Raji (cell line): Measurements from ENCODE around the gene ASPN.

Source experiments
- POLR2A ChIP-seq: IDR thresholded peaks from 2 replicates; pipeline ENCODE4 v1.6.1; 2011; ENCODE audit warnings: low read depth, low read length, control low read depth; ENCODE audit not compliant: insufficient read depth

ASPN gene

DNA sequence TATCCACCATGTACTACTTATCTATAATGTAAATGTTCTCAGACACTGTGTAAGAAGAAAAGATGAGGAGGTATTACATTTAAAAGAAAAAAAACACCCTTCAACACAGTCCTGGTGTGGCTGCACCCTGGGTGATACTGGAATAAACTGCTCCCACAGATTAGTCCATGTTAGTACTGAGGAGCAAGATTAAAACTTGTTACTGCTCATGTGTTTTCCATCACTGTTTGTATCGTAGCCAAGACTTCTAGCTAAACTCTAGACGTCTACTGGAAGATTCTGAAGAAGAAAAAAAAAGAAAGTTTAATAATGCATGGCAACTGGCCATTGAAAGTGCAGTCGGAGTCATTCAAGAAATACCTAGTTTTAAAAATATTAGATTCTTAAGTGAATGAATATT lies at the start of gene ASPN:
TSS of gene ASPN (minus strand) at position 178 of the 400 bp plus-strand sequence.
- no peak for TF ChIP-seq POLR2A

GRCh38 chr9:92530893-92531292 lies 48.6 kb upstream of the ASPN start:
- TF ChIP-seq POLR2A = no peak

DNA sequence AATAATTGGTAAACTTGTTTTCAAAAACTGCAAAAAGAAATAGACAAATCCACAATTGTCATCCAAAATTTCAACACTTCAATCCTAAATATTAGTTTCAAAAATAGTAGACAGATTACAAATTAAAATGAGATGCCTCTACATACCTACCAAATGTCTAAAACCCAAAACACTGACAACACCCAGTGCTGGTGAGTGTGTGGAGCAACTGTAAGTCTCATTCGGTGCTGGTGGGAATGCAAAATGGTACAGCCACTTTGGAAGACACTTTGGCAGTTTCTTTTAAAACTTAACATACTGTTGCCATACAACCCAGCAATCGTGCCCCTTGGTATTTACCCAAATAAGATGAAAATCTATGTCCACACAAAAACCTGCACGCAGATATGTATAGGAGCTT lies 46.8 kb upstream of the ASPN start:
- TF ChIP-seq POLR2A = no peak

GRCh38 chr9:92528522-92528849 lies 46.2 kb upstream of the ASPN start:
- no peak for TF ChIP-seq POLR2A

DNA sequence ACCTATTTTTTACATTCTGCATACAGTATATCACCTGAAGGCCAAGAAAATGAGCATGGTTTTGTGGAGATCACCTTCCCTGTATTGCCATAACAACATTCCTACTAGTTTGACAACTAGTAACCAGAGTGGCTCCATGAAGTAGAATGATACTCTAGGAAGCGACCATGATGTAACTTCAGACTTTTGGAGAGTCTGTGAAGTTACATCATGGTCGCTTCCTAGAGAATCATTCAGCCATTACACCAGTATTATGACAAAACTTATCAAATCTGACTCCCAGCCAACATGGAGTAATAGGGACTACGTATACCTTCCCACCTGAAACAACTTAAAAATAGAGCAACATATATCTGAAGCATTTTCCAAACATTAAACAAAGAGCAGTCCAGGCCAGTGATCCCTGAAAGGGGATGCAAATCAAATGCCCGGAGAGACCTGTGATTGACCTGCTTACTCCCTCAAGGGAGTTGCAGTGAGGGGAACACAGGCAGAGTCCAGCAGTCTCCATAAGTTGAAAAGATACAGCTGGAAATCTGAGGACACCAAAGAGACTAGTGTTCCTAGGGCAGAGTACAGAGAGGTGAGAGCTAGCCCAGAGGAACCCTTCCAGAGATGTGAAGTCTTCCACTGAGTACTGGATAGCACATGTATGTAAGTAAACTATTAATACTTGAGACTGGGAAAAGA lies 45.7 kb upstream of the ASPN start:
- TF ChIP-seq POLR2A = no peak

- TF ChIP-seq POLR2A = no peak
These were observed 45.1 kb upstream of the ASPN start for GRCh38 chr9:92527291-92527828.

GRCh38 chr9:92525306-92525705 lies 43.0 kb upstream of the ASPN start:
- no peak for TF ChIP-seq POLR2A

DNA sequence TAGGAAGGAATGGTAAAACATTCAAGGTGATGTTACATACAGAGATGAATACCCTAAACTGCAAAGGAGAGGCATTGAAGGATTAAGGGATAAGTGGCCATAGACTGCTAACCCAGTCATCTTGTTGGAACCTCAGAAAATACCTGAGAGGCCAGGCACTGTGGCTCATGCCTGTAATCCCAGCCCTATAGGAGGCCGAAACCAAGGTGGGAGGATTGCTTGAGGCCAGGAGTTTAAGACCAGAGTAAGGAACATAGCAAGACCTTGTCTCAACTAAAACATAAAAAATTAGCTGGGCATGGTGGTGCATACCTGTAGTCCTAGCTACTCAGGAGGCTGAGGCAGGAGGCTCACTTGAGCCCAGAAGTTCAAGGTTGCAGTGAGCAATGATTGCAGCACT lies 42.6 kb upstream of the ASPN start:
- no peak for TF ChIP-seq POLR2A

DNA sequence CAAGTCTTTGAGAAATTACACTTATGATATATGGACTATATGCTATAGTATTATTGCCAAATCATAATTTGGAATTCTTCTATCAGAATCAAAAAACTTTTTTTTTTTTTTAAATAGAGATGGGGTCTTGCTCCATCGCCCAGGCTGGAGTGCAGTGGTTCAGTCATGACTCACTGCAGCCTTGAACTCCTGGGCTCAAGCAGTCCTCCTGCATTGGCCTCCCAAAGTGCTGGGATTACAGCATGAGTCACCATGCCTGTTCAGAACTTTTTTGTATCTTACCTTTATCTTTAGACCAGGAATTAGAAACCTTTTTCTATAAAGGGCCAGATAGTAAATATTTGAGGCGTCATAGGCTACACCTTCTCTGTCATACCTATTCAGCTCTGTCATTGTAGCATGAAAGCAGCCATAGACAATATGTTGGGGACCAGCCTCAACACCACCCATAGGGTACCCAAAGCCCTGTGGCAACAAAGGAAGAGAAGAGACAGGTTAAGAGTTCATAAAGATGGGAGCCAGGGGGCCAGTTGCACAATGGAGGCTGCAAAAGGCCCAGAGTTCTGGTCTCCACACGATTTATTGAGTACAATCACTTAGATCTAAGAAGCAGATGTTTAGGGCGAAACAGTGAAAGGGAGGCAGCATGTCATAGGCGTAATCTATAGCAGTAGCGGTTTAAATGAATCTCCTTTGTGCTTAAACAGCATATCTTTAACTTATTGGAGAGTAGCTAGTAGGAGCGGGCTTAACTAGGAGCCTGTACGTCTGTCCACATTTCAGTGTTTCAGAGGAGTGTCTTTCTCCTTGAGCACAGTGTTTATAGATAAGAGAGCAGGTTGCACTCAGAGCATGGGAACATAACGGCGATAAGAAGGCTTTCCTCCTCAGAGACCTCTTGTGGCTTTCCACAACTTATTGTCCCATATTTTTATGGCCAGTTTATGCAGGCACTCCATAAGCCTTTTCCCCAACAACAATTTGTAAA lies 41.0 kb upstream of the ASPN start:
- no peak for TF ChIP-seq POLR2A

DNA sequence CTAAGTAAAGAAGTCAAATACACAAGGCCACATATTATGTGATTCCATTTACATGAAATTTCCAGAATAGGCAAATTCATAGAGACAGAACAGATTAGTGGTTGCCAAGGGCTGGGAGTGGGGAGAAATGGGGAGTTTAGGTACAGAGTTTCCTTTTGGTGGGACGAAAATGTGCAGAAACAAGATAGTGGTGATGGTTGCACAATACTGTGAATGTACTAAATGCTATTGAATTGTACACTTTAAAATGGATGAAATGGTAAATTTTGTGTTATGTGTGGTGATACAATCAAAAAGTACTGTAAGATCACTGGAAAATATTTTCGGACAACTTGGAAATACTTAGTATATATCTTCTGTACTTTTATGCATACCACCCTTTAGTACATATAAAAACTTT lies 38.5 kb upstream of the ASPN start:
- no peak for TF ChIP-seq POLR2A

DNA sequence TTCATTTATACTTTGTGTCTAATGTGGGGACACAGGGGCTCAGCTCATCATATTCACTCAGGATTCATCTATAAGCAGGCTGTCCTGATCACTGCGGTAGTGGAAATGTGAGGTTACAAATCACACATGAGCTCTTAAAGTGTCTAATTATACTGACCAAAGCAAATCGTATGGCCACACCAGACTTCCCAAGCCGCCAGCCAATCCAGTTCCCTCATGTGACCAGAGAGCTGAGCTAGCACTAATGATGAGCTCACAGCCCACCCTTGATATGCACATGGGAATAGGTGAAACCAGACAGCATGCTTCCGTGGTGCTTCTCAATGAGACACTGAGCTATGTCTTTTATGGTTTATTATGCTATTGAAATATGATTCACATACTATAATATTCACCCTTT lies 35.9 kb upstream of the ASPN start:
- TF ChIP-seq POLR2A = no peak

GRCh38 chr9:92517046-92517445 lies 34.7 kb upstream of the ASPN start:
- no peak for TF ChIP-seq POLR2A

- TF ChIP-seq POLR2A = no peak
These were observed 34.2 kb upstream of the ASPN start for GRCh38 chr9:92516521-92516920.

GRCh38 chr9:92514635-92515034 lies 32.3 kb upstream of the ASPN start:
- no peak for TF ChIP-seq POLR2A

DNA sequence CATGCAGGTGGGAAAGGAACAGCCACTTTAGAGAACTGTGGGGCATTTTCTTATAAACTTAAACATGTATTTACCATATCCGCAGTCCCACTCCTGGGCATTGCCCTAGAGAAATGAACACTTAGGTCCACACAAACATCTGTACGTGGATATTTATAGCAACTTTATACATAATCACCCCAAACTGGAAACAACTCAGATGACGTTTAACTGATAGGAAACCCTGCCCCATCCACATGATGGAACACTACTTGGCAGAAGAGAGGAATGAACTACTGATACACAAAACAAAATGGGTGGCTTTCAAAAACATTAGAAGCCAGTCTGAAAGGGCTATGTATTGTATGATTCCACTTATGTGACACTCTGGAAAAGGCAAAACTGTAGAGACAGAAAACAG lies 31.0 kb upstream of the ASPN start:
- no peak for TF ChIP-seq POLR2A

DNA sequence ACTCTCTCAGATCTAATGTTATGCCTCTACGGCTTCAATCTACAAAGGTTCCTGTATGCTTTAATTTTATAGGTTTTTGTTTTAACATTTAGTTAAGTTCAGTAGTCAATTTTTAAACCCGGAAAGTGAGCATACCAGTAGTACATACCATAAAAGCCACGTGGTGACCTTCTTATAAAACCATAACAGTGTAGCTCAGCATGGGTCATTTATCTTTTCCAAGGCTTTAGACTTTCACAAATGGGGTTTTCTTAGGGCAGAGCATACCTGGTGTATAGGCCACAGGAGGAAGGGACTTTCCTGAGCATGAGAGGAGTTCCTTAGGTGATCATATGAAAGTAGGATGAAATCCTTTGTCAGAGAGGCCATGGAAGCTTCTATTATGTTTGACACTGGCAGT lies 30.3 kb upstream of the ASPN start:
- no peak for TF ChIP-seq POLR2A

DNA sequence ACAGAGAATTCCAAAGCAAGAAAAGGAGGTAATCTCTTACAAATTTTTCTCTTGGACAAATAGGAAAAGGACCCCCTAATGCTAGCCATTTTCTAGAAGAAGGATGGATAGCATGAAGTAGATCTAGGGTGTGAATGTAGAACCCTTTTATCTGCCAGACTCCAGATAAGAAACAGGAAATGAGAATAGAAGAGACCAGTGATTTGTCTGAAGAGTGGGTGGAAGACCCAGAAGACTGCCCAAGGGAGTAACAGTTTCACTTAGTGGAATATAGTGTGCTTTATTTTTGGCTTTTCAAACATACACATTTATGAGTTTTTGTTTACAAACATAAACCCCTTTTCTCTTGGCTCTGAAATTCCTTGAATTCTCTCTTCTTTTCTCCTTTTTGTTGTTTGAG lies 28.4 kb upstream of the ASPN start:
- TF ChIP-seq POLR2A = no peak

- no peak for TF ChIP-seq POLR2A
These were observed 26.7 kb upstream of the ASPN start for GRCh38 chr9:92509050-92509449.
